ENCODE measurements around the gene EVPL.

DNA sequence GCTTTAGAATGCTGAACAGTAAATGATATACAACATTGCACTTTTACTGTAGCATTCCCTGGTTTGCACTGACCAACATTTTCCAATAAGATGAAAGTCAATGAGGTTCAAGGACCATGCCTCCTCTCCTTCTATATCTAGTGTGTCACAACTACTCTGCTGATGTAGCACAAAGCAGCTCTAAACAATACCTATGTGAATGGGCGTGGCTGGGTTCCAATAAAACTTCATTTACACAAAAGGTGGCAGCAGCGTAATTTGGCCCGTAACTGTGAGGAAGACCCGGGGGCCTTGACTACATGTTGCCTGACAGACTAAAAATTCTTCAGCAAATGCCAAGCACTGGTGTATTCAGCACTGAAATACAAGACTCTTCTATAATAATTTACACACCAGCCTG is 38.7 kb upstream of the EVPL start:
- TF ChIP-seq EZH2 (IDR thresholded peaks at IDR 0.05), result no peak
- TF ChIP-seq POLR2AphosphoS5 (IDR thresholded peaks at IDR 0.05; ENCODE audit: borderline replicate concordance, low read depth, low read length), result no peak
- TF ChIP-seq FOXP2 (optimal IDR thresholded peaks at IDR 0.05; ENCODE audit: control extremely low read depth, extremely low read length, insufficient read depth), result no peak

All from SK-N-MC (cell line).